GM21526 (cell line): Measurements from ENCODE around the gene BMI1.

ENCODE experiments used
- ATAC-seq: cut with Tn5 transposase; IDR thresholded peaks from one replicate; pipeline ENCODE4 v1.9.1; 2021; ENCODE audit warnings: moderate library complexity; ENCODE audit not compliant: unreplicated experiment, low FRiP score

Gene BMI1

DNA sequence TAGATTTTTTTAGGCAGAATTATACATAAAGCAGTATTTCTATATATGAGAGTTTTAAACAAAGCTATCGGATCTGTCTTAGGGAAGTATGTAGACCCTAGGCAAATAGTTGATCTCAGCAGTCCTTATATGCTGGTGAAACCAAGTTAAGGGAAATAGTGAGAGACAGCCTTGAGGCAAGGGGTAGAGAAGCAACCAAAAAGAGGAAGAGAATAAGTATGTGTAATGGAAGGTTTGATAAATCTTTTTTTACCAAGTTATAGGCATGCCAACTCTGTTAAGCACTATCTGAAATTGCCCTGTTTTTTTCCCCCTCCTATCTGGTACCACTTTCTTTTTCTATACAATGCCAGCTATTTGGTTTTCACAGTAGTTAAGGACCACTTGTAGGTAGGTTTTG, 44.3 kb downstream of the BMI1 start:
- peak; percentile 75 for ATAC-seq

- ATAC-seq, result no peak
Observed at GRCh38 chr10:22365644-22366434, 44.9 kb downstream of the BMI1 start.

GRCh38 chr10:22366435-22366703, 45.5 kb downstream of the BMI1 start:
- no peak for ATAC-seq

GRCh38 chr10:22366771-22367170, 45.9 kb downstream of the BMI1 start:
- ATAC-seq, result no peak

GRCh38 chr10:22367471-22367870, 46.6 kb downstream of the BMI1 start:
- ATAC-seq, result no peak

GRCh38 chr10:22368402-22368801, 47.5 kb downstream of the BMI1 start:
- no peak for ATAC-seq

DNA sequence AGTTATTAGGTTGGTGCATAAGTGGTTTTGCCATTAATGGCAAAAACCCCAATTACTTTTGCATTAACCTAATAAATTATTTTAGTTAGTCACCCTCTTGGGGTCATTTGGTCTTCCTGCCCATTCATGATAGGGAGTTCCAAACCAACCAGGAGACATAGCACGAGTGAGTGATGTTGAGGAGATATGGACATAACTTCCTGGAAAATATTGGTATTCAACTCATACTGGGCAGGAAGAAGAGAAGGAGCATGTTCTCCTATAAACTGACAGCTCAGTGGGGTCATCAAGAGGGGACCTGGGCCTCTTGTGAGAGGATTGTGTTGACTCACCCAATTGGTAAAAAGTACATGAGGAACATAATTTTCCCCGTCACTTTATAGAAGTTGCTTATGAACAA, 48.1 kb downstream of the BMI1 start:
- ATAC-seq, result no peak

DNA sequence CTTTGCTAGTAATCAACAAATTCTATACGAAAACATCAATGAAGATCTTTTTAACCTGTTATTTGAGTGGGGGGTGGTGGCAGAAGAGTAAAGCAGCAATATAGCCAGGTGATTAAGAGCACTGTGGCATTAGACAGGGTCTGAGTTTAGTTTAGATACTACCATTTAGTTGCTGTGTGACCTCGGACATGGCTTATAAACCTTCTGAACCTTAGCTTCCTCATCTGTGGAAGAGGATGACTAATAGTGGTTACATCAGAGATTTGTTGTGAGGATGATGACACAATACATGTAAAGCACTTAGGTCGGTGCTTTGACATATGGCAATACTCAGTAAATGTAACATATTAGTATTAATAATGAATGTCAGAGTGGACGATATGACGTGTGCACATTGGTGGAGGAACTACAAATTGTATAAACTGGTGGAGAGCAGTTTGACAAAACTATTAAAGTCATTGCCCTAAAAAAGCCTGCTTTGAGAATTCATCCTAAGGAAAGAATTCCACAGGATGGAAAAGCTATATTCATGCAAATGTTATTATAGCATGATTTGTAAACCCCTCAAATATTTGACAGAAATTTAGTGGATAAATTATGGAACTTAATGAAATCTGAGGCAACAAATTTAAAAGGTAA, 48.7 kb downstream of the BMI1 start:
- peak; percentile 41 for ATAC-seq

DNA sequence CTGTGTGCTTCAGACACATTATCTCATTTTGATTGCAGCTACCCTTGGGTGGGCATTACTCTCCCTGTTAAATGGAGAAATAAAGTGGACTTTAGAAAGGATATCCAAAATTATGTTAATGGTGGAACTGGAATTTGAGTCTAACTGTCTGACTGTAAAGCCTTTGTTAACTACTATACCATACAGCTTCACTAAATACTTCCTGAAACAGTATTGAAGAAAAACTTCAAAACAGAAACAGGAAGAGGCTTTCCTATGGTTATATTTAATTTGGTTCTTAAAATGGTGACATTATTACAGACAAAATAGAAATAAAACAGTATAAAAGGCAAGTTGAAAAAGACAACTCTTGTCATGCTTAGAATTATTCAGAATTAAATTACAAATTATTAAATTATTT, 49.4 kb downstream of the BMI1 start:
- no peak for ATAC-seq

GRCh38 chr10:22372298-22372697, 51.4 kb downstream of the BMI1 start:
- ATAC-seq, result no peak

DNA sequence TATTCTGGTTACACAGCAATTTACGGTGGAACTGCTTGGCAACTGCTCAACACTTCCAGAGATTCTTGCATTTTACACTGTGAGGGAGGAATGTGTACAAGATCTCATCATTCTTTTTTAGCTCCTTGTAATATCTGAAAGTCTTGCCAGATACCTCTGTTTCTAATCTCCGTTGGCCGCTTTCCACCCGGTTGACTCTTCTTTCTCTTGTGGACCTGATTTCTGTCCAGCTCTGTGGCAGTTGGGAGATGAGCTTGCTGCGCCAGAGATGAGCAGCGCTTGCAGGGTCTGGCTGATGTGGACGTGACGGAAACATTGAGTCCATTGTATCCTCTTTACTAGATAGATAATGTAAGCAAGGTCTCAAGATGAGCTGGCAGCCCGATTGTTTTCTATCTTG, 52.0 kb downstream of the BMI1 start:
- no peak for ATAC-seq

- no peak for ATAC-seq
Observed at GRCh38 chr10:22374489-22375126, 53.7 kb downstream of the BMI1 start.

DNA sequence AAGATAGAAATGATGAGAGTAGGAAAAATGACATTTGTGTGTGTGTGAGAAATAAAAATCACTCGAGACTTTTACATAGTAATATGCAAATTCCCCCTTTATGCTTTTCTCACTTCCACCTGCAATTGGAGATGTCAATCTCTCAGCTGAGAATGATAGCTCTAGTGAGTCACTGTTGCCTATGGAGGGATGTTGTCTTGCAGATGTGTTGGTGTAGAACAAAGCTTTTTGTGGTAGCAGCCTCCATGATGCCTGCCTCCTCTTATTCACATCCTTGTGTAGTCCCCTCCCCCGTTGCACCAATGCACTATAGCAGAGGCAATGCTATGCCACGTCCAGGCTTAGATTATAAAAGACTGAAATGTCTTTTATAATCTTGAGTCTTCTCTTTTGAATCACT, 58.2 kb downstream of the BMI1 start:
- ATAC-seq, result peak; percentile 68
